DOHH2 (cell line): ENCODE measurements around the gene APBA3.

Experiments
- H3F3A ChIP-seq: fragments of 200-600 bp; sonication (generic), shearing (Covaris generic); 2 replicates; pipeline ENCODE4 v1.6.0; 2016; ENCODE audit warnings: antibody characterized with exemption, mild to moderate bottlenecking; ENCODE audit not compliant: control insufficient read depth, insufficient read depth
- H3K27ac ChIP-seq: fragments of 200-600 bp; sonication (generic); 2 replicates; pipeline ENCODE4 v1.5.1; 2014; ENCODE audit warnings: low read depth, mild to moderate bottlenecking, low read length, moderate library complexity
- H3K27me3 ChIP-seq: fragments of 200-600 bp; sonication (generic); 2 replicates; pipeline ENCODE4 v1.6.1; 2014; ENCODE audit warnings: mild to moderate bottlenecking, low read length, mixed read lengths; ENCODE audit not compliant: control insufficient read depth
- H3K36me3 ChIP-seq: fragments of 200-600 bp; sonication (generic); 2 replicates; pipeline ENCODE4 v1.6.1; 2014; ENCODE audit warnings: mild to moderate bottlenecking, low read length, moderate library complexity, mixed read lengths; ENCODE audit not compliant: control insufficient read depth
- H3K4me1 ChIP-seq: fragments of 200-600 bp; sonication (generic); 2 replicates; pipeline ENCODE4 v1.6.1; 2014; ENCODE audit warnings: mild to moderate bottlenecking, low read length, mixed read lengths; ENCODE audit not compliant: control insufficient read depth
- H3K4me2 ChIP-seq: fragments of 200-600 bp; sonication (generic); 2 replicates; pipeline ENCODE4 v1.6.0; 2014; ENCODE audit warnings: mild to moderate bottlenecking, low read length, moderate library complexity
- H3K4me3 ChIP-seq: fragments of 200-600 bp; sonication (generic); 2 replicates; pipeline ENCODE4 v1.5.1; 2014; ENCODE audit warnings: mild to moderate bottlenecking, low read length, mixed read lengths
- H3K79me2 ChIP-seq: fragments of 200-600 bp; sonication (generic); 2 replicates; pipeline ENCODE4 v1.6.1; 2014; ENCODE audit warnings: mild to moderate bottlenecking, low read length, mixed read lengths; ENCODE audit not compliant: control insufficient read depth
- H3K9me2 ChIP-seq: fragments of 200-600 bp; sonication (generic); replicated peaks from 2 replicates; pipeline ENCODE4 v1.6.1; 2014; ENCODE audit warnings: mild to moderate bottlenecking, low read length, mixed read lengths; ENCODE audit not compliant: control insufficient read depth
- H3K9me3 ChIP-seq: fragments of 200-600 bp; sonication (generic); 2 replicates; pipeline ENCODE4 v1.6.1; 2014; ENCODE audit warnings: antibody characterized with exemption, low read length, mixed read lengths; ENCODE audit not compliant: control insufficient read depth, insufficient read depth
- H4K20me1 ChIP-seq: fragments of 200-600 bp; sonication (generic); 2 replicates; pipeline ENCODE4 v1.6.0; 2014; ENCODE audit warnings: low read depth, mild to moderate bottlenecking, antibody characterized with exemption, low read length, moderate library complexity; ENCODE audit not compliant: control insufficient read depth, insufficient read depth
- EZH2phosphoT487 ChIP-seq: fragments of 200-600 bp; sonication (generic); IDR thresholded peaks from 2 replicates; pipeline ENCODE4 v1.6.1; 2017; ENCODE audit warnings: borderline replicate concordance, mild to moderate bottlenecking, antibody characterized with exemption, low read length, moderate library complexity, mixed read lengths
- TF ChIP-seq, protein P1 (sequence below): fragments of 200-600 bp; sonication (generic); IDR thresholded peaks from one replicate; pipeline ENCODE4 v1.5.1; 2014; ENCODE audit warnings: antibody characterized with exemption, mild to moderate bottlenecking, low read depth, low read length; ENCODE audit not compliant: poor library complexity, severe bottlenecking

Gene APBA3

DNA sequence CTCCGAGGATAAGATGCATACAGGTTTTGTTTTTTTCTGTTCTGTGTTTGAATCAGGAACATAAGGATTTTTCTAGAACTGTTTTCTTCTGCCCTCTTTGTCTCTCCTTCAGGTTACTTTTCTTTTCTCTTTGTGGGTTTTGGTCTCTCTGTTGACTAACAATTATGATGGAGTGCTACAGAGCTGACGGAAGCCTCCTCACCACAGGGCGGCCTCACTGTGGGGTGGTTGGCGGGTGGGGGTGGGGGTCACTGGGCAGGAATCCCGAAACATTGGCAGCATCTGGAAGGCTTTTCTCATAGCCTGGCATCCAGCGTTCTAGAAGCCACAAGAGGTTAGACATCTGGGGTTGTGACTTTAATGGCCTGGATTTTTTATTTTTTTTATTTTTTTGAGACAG lies 36.6 kb upstream of the APBA3 start:
- H3K9me3 ChIP-seq = no peaks in the 10 kb centered on the region
- no peaks in the 10 kb centered on the region for H4K20me1 ChIP-seq
- H3K4me1 ChIP-seq = no peaks in the 10 kb centered on the region
- no peaks in the 10 kb centered on the region for H3K36me3 ChIP-seq
- H3K79me2 ChIP-seq = no peaks in the 10 kb centered on the region
- H3K27me3 ChIP-seq = peaks cover 14% of the 10 kb centered on the region
- no peak overlapping the region for H3K4me2 ChIP-seq
- H3F3A ChIP-seq = no peaks in the 10 kb centered on the region
- TF ChIP-seq, protein P1, sequence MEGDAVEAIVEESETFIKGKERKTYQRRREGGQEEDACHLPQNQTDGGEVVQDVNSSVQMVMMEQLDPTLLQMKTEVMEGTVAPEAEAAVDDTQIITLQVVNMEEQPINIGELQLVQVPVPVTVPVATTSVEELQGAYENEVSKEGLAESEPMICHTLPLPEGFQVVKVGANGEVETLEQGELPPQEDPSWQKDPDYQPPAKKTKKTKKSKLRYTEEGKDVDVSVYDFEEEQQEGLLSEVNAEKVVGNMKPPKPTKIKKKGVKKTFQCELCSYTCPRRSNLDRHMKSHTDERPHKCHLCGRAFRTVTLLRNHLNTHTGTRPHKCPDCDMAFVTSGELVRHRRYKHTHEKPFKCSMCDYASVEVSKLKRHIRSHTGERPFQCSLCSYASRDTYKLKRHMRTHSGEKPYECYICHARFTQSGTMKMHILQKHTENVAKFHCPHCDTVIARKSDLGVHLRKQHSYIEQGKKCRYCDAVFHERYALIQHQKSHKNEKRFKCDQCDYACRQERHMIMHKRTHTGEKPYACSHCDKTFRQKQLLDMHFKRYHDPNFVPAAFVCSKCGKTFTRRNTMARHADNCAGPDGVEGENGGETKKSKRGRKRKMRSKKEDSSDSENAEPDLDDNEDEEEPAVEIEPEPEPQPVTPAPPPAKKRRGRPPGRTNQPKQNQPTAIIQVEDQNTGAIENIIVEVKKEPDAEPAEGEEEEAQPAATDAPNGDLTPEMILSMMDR = no peak
- no peak for TF ChIP-seq EZH2phosphoT487
- H3K27ac ChIP-seq = no peak overlapping the region
- no peak overlapping the region for H3K4me3 ChIP-seq
- H3K9me2 ChIP-seq = no peaks in the 10 kb centered on the region

DNA sequence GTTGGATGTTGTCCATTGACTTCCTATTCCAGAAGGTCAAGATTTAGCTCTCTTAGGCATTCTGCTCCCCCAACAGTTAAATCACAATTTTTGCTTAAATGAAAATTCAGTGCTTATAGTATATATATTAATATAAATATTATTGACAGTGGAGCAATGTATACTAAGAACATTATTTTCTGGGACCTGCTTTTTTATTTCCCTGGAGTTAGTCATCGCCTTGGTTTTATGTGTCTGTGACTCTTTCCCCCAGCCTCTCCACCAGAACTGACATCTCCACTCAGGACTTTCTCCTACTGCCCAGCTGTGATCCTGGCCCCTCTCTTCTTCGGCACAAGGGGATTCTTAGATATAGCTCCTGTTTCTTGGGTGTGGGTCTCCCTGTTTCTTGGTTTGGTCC lies 34.9 kb upstream of the APBA3 start:
- peaks cover 4% of the 10 kb centered on the region for H3K27me3 ChIP-seq
- H3K79me2 ChIP-seq = no peaks in the 10 kb centered on the region
- TF ChIP-seq EZH2phosphoT487 = no peak
- TF ChIP-seq, protein P1 = no peak
- H3K9me3 ChIP-seq = no peaks in the 10 kb centered on the region
- H3K4me1 ChIP-seq = no peaks in the 10 kb centered on the region
- no peak overlapping the region for H3K4me2 ChIP-seq
- H3K27ac ChIP-seq = no peak overlapping the region
- no peaks in the 10 kb centered on the region for H3K36me3 ChIP-seq
- H3K4me3 ChIP-seq = no peak overlapping the region
- H3K9me2 ChIP-seq = no peaks in the 10 kb centered on the region
- H4K20me1 ChIP-seq = no peaks in the 10 kb centered on the region
- H3F3A ChIP-seq = no peaks in the 10 kb centered on the region

DNA sequence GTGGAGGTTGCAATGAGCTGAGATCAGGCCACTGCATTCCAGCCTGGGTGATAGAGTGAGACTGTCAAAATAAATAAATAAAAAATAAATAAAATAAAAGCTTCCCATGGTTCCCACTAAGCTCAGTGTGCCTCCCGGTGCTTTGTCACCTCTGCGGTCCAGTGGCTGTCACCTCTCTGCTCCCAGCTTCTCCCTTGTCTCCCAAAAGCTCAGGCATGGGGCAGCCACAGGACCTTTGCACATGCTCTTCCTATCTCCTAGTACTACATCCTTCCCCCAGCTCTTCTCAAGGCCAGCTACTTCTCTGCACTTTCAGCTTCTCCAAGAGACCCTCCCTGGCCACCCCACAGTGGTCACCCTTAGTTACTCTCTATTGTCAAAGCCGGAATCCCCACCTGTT lies 32.3 kb upstream of the APBA3 start:
- no peaks in the 10 kb centered on the region for H3K9me2 ChIP-seq
- no peaks in the 10 kb centered on the region for H3K9me3 ChIP-seq
- no peaks in the 10 kb centered on the region for H3K36me3 ChIP-seq
- H3K27ac ChIP-seq = no peak overlapping the region
- no peaks in the 10 kb centered on the region for H3K79me2 ChIP-seq
- TF ChIP-seq, protein P1 = no peak
- no peak for TF ChIP-seq EZH2phosphoT487
- no peak overlapping the region for H3K4me3 ChIP-seq
- H3K27me3 ChIP-seq = no peaks in the 10 kb centered on the region
- H4K20me1 ChIP-seq = no peaks in the 10 kb centered on the region
- no peaks in the 10 kb centered on the region for H3F3A ChIP-seq
- H3K4me2 ChIP-seq = no peak overlapping the region
- no peaks in the 10 kb centered on the region for H3K4me1 ChIP-seq

DNA sequence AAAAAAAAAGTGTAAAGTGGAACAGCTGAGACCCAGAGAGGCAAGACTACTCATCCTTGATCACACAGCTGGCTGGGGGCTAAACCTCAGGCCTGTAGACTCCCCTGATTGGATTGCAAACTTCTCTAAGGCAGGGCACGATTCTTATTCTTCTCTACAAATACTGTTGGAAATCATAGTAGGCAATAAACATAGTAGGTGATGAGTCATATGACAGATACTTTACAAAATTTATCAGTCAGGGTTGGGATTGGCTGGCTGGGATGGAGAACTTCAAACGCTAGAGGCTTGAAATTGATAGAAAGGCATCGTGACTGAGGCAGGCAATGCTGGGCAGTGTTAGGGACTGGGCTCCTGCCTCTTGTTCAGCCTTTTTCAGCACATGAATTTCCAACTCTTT lies 30.6 kb upstream of the APBA3 start:
- H3K4me1 ChIP-seq = no peaks in the 10 kb centered on the region
- H3K9me2 ChIP-seq = no peaks in the 10 kb centered on the region
- H3K27me3 ChIP-seq = no peaks in the 10 kb centered on the region
- H3K4me2 ChIP-seq = no peak overlapping the region
- no peak overlapping the region for H3K27ac ChIP-seq
- no peaks in the 10 kb centered on the region for H4K20me1 ChIP-seq
- H3K9me3 ChIP-seq = no peaks in the 10 kb centered on the region
- H3K36me3 ChIP-seq = no peaks in the 10 kb centered on the region
- H3K79me2 ChIP-seq = no peaks in the 10 kb centered on the region
- H3K4me3 ChIP-seq = no peak overlapping the region
- TF ChIP-seq EZH2phosphoT487 = no peak
- TF ChIP-seq, protein P1 = no peak
- H3F3A ChIP-seq = no peaks in the 10 kb centered on the region
